SJSA1 (cell line): Measurements from ENCODE around the gene C1S. TPM values are rescaled to one million over a fixed set of nuclear protein-coding genes. Genes with fewer than 3 reads are reported as not detected.

Source experiments
- DNase-seq, 2 experiments: peaks; one replicate each; pipeline ENCODE4 v3.0.0-alpha.2; 2015 to 2020; ENCODE audit warnings: low spot score in 2 of 2, low read depth in 1 of 2
- H3K27ac ChIP-seq: fragments of 250-450 bp; sonication (Bioruptor Pico); 2 replicates; pipeline ENCODE4 v1.5.1; 2020; ENCODE audit warnings: mild to moderate bottlenecking, moderate library complexity
- H3K27me3 ChIP-seq: fragments of 250-450 bp; sonication (Bioruptor Pico); replicated peaks from 2 replicates; pipeline ENCODE4 v1.5.1; 2020; ENCODE audit warnings: mild to moderate bottlenecking, moderate library complexity
- H3K36me3 ChIP-seq: fragments of 250-450 bp; sonication (Bioruptor Pico); 2 replicates; pipeline ENCODE4 v1.5.1; 2020; ENCODE audit warnings: mild to moderate bottlenecking
- H3K4me1 ChIP-seq: fragments of 250-450 bp; sonication (Bioruptor Pico); replicated peaks from 2 replicates; pipeline ENCODE4 v1.6.1; 2021; ENCODE audit warnings: mild to moderate bottlenecking
- H3K4me3 ChIP-seq: fragments of 250-450 bp; sonication (Bioruptor Pico); 2 replicates; pipeline ENCODE4 v1.5.1; 2020; ENCODE audit warnings: mild to moderate bottlenecking
- H3K9me3 ChIP-seq: fragments of 250-450 bp; sonication (Bioruptor Pico); replicated peaks from 2 replicates; pipeline ENCODE4 v1.5.1; 2020; ENCODE audit warnings: mild to moderate bottlenecking
- total RNA-seq: library from RNA; depleted of rRNA; stranded (reverse); fragments of >200 nt; shearing (Covaris generic); gene quantifications from 2 replicates; pipeline ENCODE4 v1.2.3, GENCODE V29; 2014

The C1S gene
- total RNA-seq, 1 experiment from 2014 or later = 35.0 TPM

DNA sequence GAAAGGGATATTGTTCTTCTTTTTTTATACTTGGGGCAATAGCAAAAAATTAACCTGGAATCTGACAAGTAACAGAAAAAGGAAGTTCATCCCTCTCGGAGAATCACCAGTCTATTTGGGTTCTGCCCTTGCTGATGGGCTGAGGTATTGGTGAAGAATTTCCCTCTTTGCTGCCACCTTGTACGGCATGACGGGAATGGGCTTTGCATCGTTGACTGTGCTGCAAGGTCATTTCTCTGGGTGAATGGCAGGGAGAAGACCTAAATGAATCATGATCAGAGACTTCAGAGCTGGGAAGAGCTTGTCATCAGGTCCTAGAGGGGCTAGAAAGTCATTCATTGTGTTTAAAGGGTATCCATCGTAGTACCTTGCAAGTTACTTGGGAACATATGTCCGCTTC, 12.0 kb downstream of the C1S start:
- H3K9me3 ChIP-seq = no peaks in the 10 kb centered on the region; the same call in 1 of the 2 replicates
- H3K27ac ChIP-seq = no peak overlapping the region
- no peaks in the 10 kb centered on the region for H3K36me3 ChIP-seq
- 0 out of 2 replicates have a peak, but pooled peaks cover 3% of the 10 kb centered on the region for H3K27me3 ChIP-seq
- peaks cover 12% of the 10 kb centered on the region for H3K4me1 ChIP-seq
- no peak for DNase-seq
- no peak overlapping the region for H3K4me3 ChIP-seq

DNA sequence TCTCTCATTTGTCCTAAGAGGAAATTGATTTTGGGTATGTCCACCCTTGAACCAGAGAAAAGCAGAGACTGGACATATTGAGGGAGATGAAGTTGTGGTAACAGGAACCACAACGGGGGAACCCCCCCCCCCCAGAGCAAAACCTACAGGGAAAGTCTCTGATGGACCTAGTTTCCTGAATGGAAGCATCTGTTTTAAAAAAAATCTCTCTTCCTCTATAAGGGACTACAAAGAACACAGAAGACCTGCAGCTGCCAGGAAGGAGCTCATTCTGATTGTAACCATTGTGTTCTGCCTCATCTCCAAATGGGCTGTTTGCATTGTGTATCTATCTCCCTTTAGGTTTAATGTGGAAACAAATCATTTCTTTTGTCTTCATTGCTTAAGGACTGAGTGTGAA, 13.4 kb downstream of the C1S start:
- H3K4me3 ChIP-seq = no peak overlapping the region

DNA sequence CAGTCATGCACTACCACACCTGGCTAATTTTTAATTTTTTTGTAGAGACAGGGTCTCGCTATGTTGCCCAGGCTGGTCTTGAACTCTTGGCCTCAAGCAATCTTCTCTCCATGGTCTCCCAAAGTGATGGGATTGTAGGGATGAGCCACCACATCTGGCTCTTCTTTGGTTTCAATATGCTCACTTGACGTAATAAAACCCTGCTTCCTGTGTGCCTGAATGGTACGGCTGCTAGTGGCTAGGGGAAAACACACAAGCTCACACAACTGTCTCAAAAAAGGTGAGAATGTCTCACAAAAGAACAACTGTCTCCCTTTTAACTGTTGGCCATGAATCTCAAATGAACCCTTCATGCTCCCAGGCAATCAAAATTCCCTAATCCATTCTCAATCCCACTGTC, 15.0 kb downstream of the C1S start:
- H3K27me3 ChIP-seq = 0 out of 2 replicates have a peak, but pooled peaks cover 3% of the 10 kb centered on the region
- peaks cover 18% of the 10 kb centered on the region for H3K4me1 ChIP-seq
- no peaks in the 10 kb centered on the region for H3K36me3 ChIP-seq
- no peak overlapping the region for H3K27ac ChIP-seq
- no peak for DNase-seq
- no peak overlapping the region for H3K4me3 ChIP-seq
- no peaks in the 10 kb centered on the region for H3K9me3 ChIP-seq

More for the DNA sequence above, 13.4 kb downstream of the C1S start:
- H3K4me1 ChIP-seq = peaks cover 10% of the 10 kb centered on the region
- no peak overlapping the region for H3K27ac ChIP-seq
- H3K27me3 ChIP-seq = 0 out of 2 replicates have a peak, but pooled peaks cover 3% of the 10 kb centered on the region
- no peak for DNase-seq
- H3K36me3 ChIP-seq = no peaks in the 10 kb centered on the region
- H3K9me3 ChIP-seq = no peaks in the 10 kb centered on the region

DNA sequence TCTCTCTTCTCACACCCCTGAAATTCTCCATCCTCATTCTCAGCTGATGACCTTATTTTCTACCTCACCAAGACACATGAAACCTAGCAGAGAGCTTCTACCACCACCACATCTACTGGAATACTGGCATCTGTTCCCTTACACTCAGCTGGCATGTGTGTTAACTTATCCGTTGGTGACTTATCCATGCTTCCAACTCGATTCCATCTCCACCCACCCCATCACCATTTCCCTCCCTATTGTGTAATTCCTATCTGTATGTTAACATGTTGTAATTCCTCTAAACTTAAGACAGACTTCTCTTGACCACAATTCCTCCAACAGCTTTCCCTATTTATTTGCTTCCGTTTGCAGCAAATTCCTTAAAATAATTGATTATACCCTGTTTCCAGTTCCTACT, 15.4 kb downstream of the C1S start:
- Histone ChIP-seq H3K4me3 (no peak overlapping the region), H3K9me3 (no peaks in the 10 kb centered on the region), H3K27me3 (0 out of 2 replicates have a peak, but pooled peaks cover 3% of the 10 kb centered on the region), H3K36me3 (no peaks in the 10 kb centered on the region), H3K27ac (no peak overlapping the region), H3K4me1 (peaks cover 18% of the 10 kb centered on the region)
- DNase-seq = no peak

DNA sequence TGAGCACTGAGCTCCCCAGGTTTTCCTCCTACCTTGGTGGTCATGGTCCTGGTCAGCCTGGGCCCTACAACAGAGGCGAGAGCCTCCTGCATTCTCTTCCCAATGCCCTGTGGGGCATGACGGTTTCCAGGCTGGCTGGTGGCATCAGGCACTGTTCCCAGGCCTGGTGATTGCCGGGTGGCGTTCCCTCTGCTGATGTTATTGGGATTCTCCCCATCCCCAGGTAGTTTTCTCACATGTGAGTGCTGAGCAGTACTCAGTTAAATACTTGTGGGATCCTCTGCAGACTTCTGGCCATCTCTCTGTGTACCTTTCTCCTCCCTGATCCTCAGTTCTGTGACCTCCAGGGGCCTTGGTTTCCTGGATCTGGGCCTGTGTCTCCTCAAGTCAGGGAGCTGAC, 16.0 kb downstream of the C1S start:
- no peaks in the 10 kb centered on the region for H3K36me3 ChIP-seq
- peaks cover 18% of the 10 kb centered on the region for H3K4me1 ChIP-seq
- H3K9me3 ChIP-seq = no peaks in the 10 kb centered on the region
- 0 out of 2 replicates have a peak, but pooled peaks cover 3% of the 10 kb centered on the region for H3K27me3 ChIP-seq
- H3K27ac ChIP-seq = no peak overlapping the region
- DNase-seq = no peak
- no peak overlapping the region for H3K4me3 ChIP-seq

DNA sequence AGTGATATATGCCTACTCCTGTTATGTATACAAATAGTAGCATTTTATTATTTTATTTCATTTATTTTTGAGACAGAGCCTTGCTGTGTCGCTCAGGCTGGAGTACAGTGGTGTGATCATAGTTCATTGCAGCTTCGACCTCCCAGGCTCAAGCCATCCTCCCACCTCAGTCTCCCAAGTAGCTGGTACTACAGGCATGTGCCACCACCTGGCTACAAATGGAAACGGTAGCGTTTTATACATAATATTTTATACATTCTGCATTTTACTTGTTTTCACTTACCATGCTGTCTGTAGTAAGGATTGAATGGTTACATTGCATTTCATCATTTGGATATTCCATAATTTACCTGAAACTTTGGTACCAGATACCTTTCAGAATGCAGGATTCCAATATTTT, 17.6 kb downstream of the C1S start:
- 0 out of 2 replicates have a peak, but pooled peaks cover 3% of the 10 kb centered on the region for H3K27me3 ChIP-seq
- DNase-seq = no peak
- no peak overlapping the region for H3K4me3 ChIP-seq

DNA sequence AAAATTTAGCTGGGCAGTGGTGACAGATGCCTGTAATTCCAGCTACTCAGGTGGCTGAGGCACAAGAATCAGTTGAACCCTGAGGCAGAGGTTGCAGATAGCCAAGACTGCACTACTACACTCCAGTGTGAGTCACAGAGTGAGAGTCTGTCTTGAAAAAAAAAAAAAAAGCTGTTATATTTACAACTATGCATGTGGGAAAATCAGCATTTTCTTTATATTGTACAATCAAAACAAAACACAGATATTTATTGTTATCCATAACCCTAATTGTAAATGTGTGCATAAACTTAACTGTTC, 19.3 kb downstream of the C1S start:
- no peak overlapping the region for H3K4me3 ChIP-seq
- DNase-seq = no peak
- no peaks in the 10 kb centered on the region for H3K9me3 ChIP-seq
- H3K27ac ChIP-seq = peak overlapping the region; percentile 34
- 0 out of 2 replicates have a peak, but pooled peaks cover 2% of the 10 kb centered on the region for H3K36me3 ChIP-seq
- peaks cover 18% of the 10 kb centered on the region for H3K4me1 ChIP-seq
- H3K27me3 ChIP-seq = no peaks in the 10 kb centered on the region

More for the DNA sequence above, 17.6 kb downstream of the C1S start:
- no peak overlapping the region for H3K27ac ChIP-seq
- H3K9me3 ChIP-seq = no peaks in the 10 kb centered on the region
- no peaks in the 10 kb centered on the region for H3K36me3 ChIP-seq
- H3K4me1 ChIP-seq = peaks cover 18% of the 10 kb centered on the region

DNA sequence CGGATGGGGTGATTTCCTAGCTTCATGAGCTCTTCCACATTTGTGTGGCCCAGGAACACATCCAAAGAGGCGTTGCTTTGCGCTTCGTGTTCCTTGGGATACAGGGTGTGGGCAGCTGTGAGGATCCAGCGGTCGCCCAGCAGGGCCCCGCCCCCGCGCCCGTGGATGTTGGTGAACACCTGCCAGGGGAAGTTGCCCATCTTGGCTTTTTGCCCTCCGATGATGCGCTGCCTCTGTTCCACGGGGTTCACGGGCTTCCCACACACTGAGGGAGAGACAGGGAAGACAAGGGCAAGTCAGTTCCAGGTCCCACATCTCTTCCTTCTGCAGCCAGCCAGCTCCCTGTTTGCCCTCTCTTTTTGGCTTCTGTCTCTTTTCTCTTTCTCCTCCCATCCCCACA, 20.5 kb downstream of the C1S start:
- peaks cover 18% of the 10 kb centered on the region for H3K4me1 ChIP-seq
- no peaks in the 10 kb centered on the region for H3K9me3 ChIP-seq
- no peak for DNase-seq
- no peak overlapping the region for H3K4me3 ChIP-seq
- H3K27ac ChIP-seq = no peak overlapping the region
- H3K36me3 ChIP-seq = 0 out of 2 replicates have a peak, but pooled peaks cover 2% of the 10 kb centered on the region
- H3K27me3 ChIP-seq = no peaks in the 10 kb centered on the region

DNA sequence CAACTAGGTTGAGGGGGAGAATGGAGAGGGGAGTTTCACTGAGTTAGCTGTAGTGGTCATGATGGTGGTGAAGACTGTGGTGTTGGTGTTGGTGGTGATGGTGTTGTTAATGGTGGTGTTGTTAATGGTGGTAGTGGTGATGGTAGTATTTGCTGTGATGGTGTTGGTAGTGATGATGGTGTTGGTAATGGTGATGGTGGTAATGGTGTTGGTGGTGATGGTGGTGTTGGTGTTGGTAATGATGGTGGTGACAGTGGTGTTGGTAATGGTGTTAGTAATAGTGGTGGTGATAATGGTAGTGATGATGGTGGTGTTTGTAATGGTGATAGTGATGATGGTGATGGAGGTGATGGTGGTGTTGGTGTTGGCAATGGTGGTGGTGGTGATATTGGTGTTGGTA, 22.6 kb downstream of the C1S start:
- H3K36me3 ChIP-seq = 0 out of 2 replicates have a peak, but pooled peaks cover 2% of the 10 kb centered on the region

DNA sequence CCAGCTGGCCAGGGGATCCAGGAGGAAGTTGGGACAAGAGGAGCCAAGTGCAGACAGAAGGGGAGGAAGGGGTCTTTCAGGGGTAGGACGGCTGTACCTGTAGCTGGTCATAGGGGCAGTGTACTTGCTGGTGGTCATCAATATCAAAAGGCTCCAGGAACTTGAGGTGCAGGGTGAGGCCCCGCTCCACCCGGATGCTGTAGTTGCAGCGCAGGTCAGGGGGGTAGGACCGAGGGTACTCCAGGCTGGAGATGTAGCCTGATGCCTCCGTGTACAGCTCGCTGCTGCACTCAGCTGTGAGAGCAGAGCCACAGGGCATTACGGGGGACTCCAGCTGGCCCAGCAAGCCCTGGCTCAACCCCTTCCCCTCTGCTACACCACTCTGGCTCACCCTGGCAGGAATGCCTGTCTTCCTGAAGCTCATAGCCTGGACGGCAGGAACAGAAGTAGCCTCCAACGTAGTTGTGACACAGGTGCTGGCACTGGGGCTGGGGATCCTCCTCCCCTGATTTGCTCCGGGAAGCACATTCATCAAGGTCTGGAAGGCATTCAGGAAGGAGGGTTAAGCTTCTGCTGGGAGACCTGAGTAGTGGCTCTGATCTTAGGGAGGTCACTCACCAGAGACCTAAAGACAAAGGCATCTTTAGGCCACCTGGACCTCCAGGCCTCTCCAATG, 28.8 kb downstream of the C1S start:
- Histone ChIP-seq H3K27ac (no peak overlapping the region), H3K36me3 (0 out of 2 replicates have a peak, but pooled peaks cover 7% of the 10 kb centered on the region), H3K4me3 (no peak overlapping the region), H3K9me3 (no peaks in the 10 kb centered on the region), H3K27me3 (no peaks in the 10 kb centered on the region), H3K4me1 (peaks cover 13% of the 10 kb centered on the region)
- no peak for DNase-seq

More for the DNA sequence above, 22.6 kb downstream of the C1S start:
- DNase-seq = no peak
- Histone ChIP-seq H3K4me3 (no peak overlapping the region), H3K27ac (no peak overlapping the region), H3K4me1 (peaks cover 18% of the 10 kb centered on the region), H3K9me3 (no peaks in the 10 kb centered on the region), H3K27me3 (no peaks in the 10 kb centered on the region)

DNA sequence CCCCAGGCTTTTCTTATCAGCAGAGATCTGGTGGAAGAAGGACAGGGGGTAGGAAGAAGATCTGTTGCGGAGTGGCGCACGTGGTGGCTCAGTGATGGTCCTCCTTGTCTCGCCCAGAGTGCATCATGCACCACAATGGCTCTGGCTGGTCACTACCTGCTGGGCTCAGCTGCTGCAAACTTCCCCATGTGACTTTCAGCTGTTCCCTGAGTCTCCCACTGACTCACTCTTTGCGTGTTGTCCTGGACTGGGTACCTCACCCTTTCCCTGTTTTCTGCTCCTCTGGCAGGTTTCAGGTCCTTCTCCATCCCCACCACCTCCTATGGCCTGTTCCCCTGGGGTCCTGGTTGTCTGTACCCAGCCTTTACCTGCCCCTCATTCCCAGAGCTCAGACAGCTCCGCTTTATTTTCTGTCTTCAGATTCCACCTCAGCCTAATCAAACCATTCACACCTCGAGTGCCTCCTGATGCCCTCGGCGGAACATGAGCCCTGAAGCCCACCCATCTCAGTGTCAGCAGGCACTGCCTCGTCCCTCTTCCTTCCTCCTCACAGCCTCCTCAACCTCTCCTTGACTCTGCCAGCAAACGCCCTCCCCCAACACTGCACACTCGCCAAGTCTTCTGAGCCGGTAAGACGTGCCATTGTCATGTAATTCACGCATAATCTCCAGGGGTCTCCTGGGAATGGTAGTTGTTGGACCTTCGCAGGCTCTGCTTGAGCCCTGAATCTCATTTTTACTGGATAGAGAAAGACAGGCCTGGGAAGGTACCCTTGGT, 29.9 kb downstream of the C1S start:
- Histone ChIP-seq H3K9me3 (no peaks in the 10 kb centered on the region), H3K27ac (no peak overlapping the region), H3K4me3 (no peak overlapping the region), H3K4me1 (peaks cover 13% of the 10 kb centered on the region), H3K27me3 (no peaks in the 10 kb centered on the region), H3K36me3 (0 out of 2 replicates have a peak, but pooled peaks cover 5% of the 10 kb centered on the region)
- no peak for DNase-seq

DNA sequence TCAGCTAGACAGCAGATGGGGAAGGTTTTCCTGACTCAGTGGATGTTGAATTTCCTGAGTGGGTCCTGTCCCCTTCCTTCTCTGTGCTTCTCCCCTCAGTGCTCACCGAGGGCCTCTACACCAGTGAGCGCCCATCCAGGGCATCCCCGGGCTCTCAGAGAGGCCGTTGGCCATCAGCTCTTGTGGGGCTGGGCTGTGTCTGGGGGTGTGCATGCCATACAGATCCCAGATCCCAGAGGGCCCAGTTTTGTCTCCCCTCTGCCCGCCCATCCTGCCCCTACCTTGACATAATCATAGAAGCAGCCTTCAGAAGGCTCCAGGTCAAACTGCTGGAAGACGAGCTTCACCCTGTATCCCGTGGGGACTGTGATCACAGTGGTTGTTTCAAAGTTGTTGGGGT, 30.7 kb downstream of the C1S start:
- no peak overlapping the region for H3K4me3 ChIP-seq
- H3K9me3 ChIP-seq = no peaks in the 10 kb centered on the region
- H3K27ac ChIP-seq = no peak overlapping the region
- peaks cover 13% of the 10 kb centered on the region for H3K4me1 ChIP-seq
- no peaks in the 10 kb centered on the region for H3K27me3 ChIP-seq
- no peak for DNase-seq
- 0 out of 2 replicates have a peak, but pooled peaks cover 5% of the 10 kb centered on the region for H3K36me3 ChIP-seq

DNA sequence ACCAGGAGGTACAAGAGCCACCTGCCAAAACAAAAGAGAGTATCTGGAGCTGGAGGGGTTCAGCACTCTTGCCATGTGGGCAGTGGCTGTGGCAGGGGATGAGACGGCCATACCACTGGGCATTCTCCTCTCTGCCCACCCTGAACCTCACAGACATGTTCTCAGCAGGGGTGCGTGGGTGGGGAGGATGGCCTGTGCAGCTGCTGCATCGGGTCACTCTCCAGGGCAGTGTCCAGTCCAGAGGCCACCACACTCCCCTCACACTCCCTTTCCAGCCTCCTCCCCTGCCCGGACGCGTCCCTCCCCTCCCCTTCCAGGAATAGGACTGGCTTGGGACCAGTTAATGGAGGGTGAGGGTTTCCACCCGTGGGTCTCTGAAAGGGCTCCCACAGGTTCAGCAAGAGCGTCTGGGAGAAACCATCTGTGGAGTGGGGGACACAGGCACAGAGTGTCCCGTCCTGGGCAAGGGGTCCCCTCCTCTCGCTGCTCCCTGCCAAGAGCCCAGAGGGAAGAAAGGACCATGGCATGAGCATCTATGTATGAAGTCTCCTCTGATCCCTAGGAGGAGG, 31.2 kb downstream of the C1S start:
- Histone ChIP-seq H3K4me1 (peaks cover 13% of the 10 kb centered on the region), H3K36me3 (0 out of 2 replicates have a peak, but pooled peaks cover 5% of the 10 kb centered on the region), H3K4me3 (peak overlapping the region; percentile 32), H3K27ac (0 out of 2 replicates have a peak overlapping the region, but pooled peaks have one; percentile 1), H3K9me3 (no peaks in the 10 kb centered on the region), H3K27me3 (no peaks in the 10 kb centered on the region)
- DNase-seq = no peak
